HG03103 (cell line): ENCODE results near the gene FOXO6.

ENCODE experiments used
- ATAC-seq: cut with Tn5 transposase; IDR thresholded peaks from one replicate; pipeline ENCODE4 v1.9.1; 2021; ENCODE audit warnings: low read depth; ENCODE audit not compliant: unreplicated experiment

FOXO6 gene

GRCh38 chr1:41419584-41420295 is 58.5 kb downstream of the FOXO6 start:
- no peak for ATAC-seq

GRCh38 chr1:41420351-41420750 is 59.1 kb downstream of the FOXO6 start:
- no peak for ATAC-seq

- ATAC-seq: no peak
Measured at GRCh38 chr1:41420860-41421259, 59.6 kb downstream of the FOXO6 start.

GRCh38 chr1:41422306-41422705 is 61.1 kb downstream of the FOXO6 start:
- ATAC-seq: no peak

GRCh38 chr1:41423511-41424191 is 62.4 kb downstream of the FOXO6 start:
- ATAC-seq: no peak

GRCh38 chr1:41424581-41425118 is 63.4 kb downstream of the FOXO6 start:
- no peak for ATAC-seq

GRCh38 chr1:41425369-41425768 is 64.1 kb downstream of the FOXO6 start:
- no peak for ATAC-seq

- no peak for ATAC-seq
Measured at GRCh38 chr1:41426201-41426890, 65.1 kb downstream of the FOXO6 start.

GRCh38 chr1:41427122-41427913 is 66.1 kb downstream of the FOXO6 start:
- no peak for ATAC-seq

GRCh38 chr1:41427916-41428737 is 66.9 kb downstream of the FOXO6 start:
- ATAC-seq: no peak

GRCh38 chr1:41428738-41429640 is 67.8 kb downstream of the FOXO6 start:
- ATAC-seq: no peak

- no peak for ATAC-seq
Measured at GRCh38 chr1:41429641-41430035, 68.4 kb downstream of the FOXO6 start.

- ATAC-seq: no peak
Measured at GRCh38 chr1:41430069-41430468, 68.8 kb downstream of the FOXO6 start.

GRCh38 chr1:41430582-41430981 is 69.3 kb downstream of the FOXO6 start:
- ATAC-seq: no peak

- ATAC-seq: no peak
Measured at GRCh38 chr1:41431490-41432350, 70.5 kb downstream of the FOXO6 start.
